Activated CD8-positive, alpha-beta memory T cell treated with anti-CD3 and anti-CD28 coated beads, Interleukin-2, amount 10 ng/mL, durations not matched to agents 7 days and 5 days (primary cell): ENCODE results near the gene LRRC75B. TPM values are rescaled to one million over a fixed set of nuclear protein-coding genes. Genes with fewer than 3 reads are reported as not detected.
"Not testable (repeated sequence)": the region's sequence is repeated elsewhere in the genome, so short reads cannot be mapped to it uniquely, and the experiment has no call there.

Experiments used
- ATAC-seq: fragments of 150-1000 bp; cut with Tn5 transposase; one replicate; pipeline ENCODE4 v1.10.0; 2021; ENCODE audit warnings: moderate library complexity
- CTCF ChIA-PET: fragments of 350-600 bp; sonication (Branson Sonifier 250); formaldehyde crosslinking; loops from one replicate; lab custom pipeline; 2021; ENCODE audit warnings: antibody characterized with exemption; lab: Charles Lee
- DNase-seq: peaks from one replicate; pipeline ENCODE4 v3.0.0-alpha.2; 2020
- H3K27ac Mint-ChIP-seq: one replicate; pipeline ENCODE4 v1.8.0; 2021; ENCODE audit warnings: mild to moderate bottlenecking, mixed read lengths
- H3K27me3 Mint-ChIP-seq: one replicate; pipeline ENCODE4 v1.8.0; 2021; ENCODE audit warnings: mixed read lengths
- H3K36me3 Mint-ChIP-seq: one replicate; pipeline ENCODE4 v1.8.0; 2021; ENCODE audit warnings: mild to moderate bottlenecking, mixed read lengths
- H3K4me1 Mint-ChIP-seq: one replicate; pipeline ENCODE4 v1.8.0; 2021; ENCODE audit warnings: mixed read lengths
- H3K4me3 Mint-ChIP-seq: one replicate; pipeline ENCODE4 v1.8.0; 2021; ENCODE audit warnings: mild to moderate bottlenecking, moderate library complexity, mixed read lengths
- H3K9me3 Mint-ChIP-seq: one replicate; pipeline ENCODE4 v1.8.0; 2022; ENCODE audit warnings: low read depth, mixed read lengths
- total RNA-seq, 2 experiments: library from RNA; stranded (reverse); gene quantifications; one replicate each; pipeline ENCODE4 v1.2.3, GENCODE V29; 2021

The LRRC75B gene
- total RNA-seq, 2 experiments from 2014 or later, result 1.6 to 2.1 TPM

GRCh38 chr22:24567668-24568067, 25.2 kb downstream of the LRRC75B start:
- Mint-ChIP-seq H3K27ac (no peak overlapping the region), H3K36me3 (peaks cover 45% of the 10 kb centered on the region), H3K4me3 (no peak overlapping the region), H3K9me3 (no peaks in the 10 kb centered on the region), H3K27me3 (no peaks in the 10 kb centered on the region), H3K4me1 (peaks cover 31% of the 10 kb centered on the region)
- ATAC-seq (no peak), DNase-seq (no peak)
- CTCF ChIA-PET, result interaction anchor here (1.2 kb wide), 1 partner anchor 10 kb away, joined by 3 read pairs; no protein-coding TSS in a partner anchor

GRCh38 chr22:24566899-24567511, 25.9 kb downstream of the LRRC75B start:
- CTCF ChIA-PET, result interaction anchor here (1.2 kb wide), 1 partner anchor 11 kb away, joined by 3 read pairs; no protein-coding TSS in a partner anchor
- no peaks in the 10 kb centered on the region for H3K9me3 Mint-ChIP-seq
- H3K4me3 Mint-ChIP-seq, result no peak overlapping the region
- no peak overlapping the region for H3K27ac Mint-ChIP-seq
- ATAC-seq (no peak), DNase-seq (no peak)
- H3K4me1 Mint-ChIP-seq, result peaks cover 32% of the 10 kb centered on the region
- H3K36me3 Mint-ChIP-seq, result peaks cover 42% of the 10 kb centered on the region
- H3K27me3 Mint-ChIP-seq, result no peaks in the 10 kb centered on the region

- Mint-ChIP-seq H3K27me3 (no peaks in the 10 kb centered on the region), H3K36me3 (peaks cover 39% of the 10 kb centered on the region), H3K9me3 (no peaks in the 10 kb centered on the region), H3K27ac (no peak overlapping the region), H3K4me3 (no peak overlapping the region), H3K4me1 (peaks cover 39% of the 10 kb centered on the region)
- ATAC-seq (no peak), DNase-seq (no peak)
- CTCF ChIA-PET, result no interaction called here
These were observed 27.8 kb downstream of the LRRC75B start for GRCh38 chr22:24565077-24565476.

GRCh38 chr22:24564376-24565058, 28.4 kb downstream of the LRRC75B start:
- no peak overlapping the region for H3K4me3 Mint-ChIP-seq
- no peaks in the 10 kb centered on the region for H3K27me3 Mint-ChIP-seq
- CTCF ChIA-PET, result interaction anchor here (0.7 to 1.2 kb wide), 2 partner anchors 10 to 28 kb away, joined by 3 read pairs; partner anchors contain the start of gene GUCD1
- DNase-seq, result no peak
- peaks cover 42% of the 10 kb centered on the region for H3K4me1 Mint-ChIP-seq
- no peaks in the 10 kb centered on the region for H3K9me3 Mint-ChIP-seq
- H3K27ac Mint-ChIP-seq, result peak overlapping the region; percentile 52
- no peak for ATAC-seq
- H3K36me3 Mint-ChIP-seq, result peaks cover 40% of the 10 kb centered on the region

- peaks cover 54% of the 10 kb centered on the region for H3K4me1 Mint-ChIP-seq
- H3K9me3 Mint-ChIP-seq, result no peaks in the 10 kb centered on the region
- CTCF ChIA-PET, result interaction anchor here (0.7 to 1.2 kb wide), 2 partner anchors 9 to 1281 kb away, joined by 3 read pairs; partner anchors contain the start of gene GUCD1
- H3K27ac Mint-ChIP-seq, result no peak overlapping the region
- H3K4me3 Mint-ChIP-seq, result no peak overlapping the region
- DNase-seq (no peak), ATAC-seq (no peak)
- H3K36me3 Mint-ChIP-seq, result peaks cover 46% of the 10 kb centered on the region
- no peaks in the 10 kb centered on the region for H3K27me3 Mint-ChIP-seq
These were observed 29.6 kb downstream of the LRRC75B start for GRCh38 chr22:24563246-24563645.

GRCh38 chr22:24559471-24559870, 33.4 kb downstream of the LRRC75B start:
- Mint-ChIP-seq H3K4me3 (no peak overlapping the region), H3K9me3 (no peaks in the 10 kb centered on the region), H3K27ac (no peak overlapping the region), H3K4me1 (peaks cover 58% of the 10 kb centered on the region), H3K36me3 (peaks cover 52% of the 10 kb centered on the region), H3K27me3 (no peaks in the 10 kb centered on the region)
- no peak for DNase-seq
- CTCF ChIA-PET, result interaction anchor here (1.1 kb wide), 2 partner anchors 10 to 13 kb away, joined by 3 read pairs; no protein-coding TSS in a partner anchor
- ATAC-seq, result no peak

GRCh38 chr22:24555165-24556039, 37.5 kb downstream of the LRRC75B start, which contains the start of gene SNRPD3:
Gene SNRPD3 (plus strand): TSS chr22:24555999. CDS start chr22:24557675, 1,676 bp downstream.
- CTCF ChIA-PET, result interaction anchor here (0.7 to 2.7 kb wide), 4 partner anchors 8 to 133 kb away, joined by 3 to 7 read pairs (median 3); no protein-coding TSS in a partner anchor
- peak; percentile 90 for ATAC-seq
- H3K27me3 Mint-ChIP-seq, result no peaks in the 10 kb centered on the region
- H3K9me3 Mint-ChIP-seq, result no peaks in the 10 kb centered on the region
- peak within 1 kb of the TSS; percentile 99 for H3K4me3 Mint-ChIP-seq
- peak within 1 kb of the TSS; percentile 97 for H3K27ac Mint-ChIP-seq
- H3K4me1 Mint-ChIP-seq, result peaks cover 60% of the 10 kb centered on the region
- peaks cover 33% of the 10 kb centered on the region for H3K36me3 Mint-ChIP-seq
- DNase-seq, result peak; percentile 100

GRCh38 chr22:24554313-24555164, 38.3 kb downstream of the LRRC75B start, which contains the start of gene GUCD1:
Gene GUCD1 (minus strand): TSS chr22:24555138. CDS start chr22:24554991, 147 bp downstream.
- Mint-ChIP-seq H3K9me3 (no peaks in the 10 kb centered on the region), H3K36me3 (peaks cover 30% of the 10 kb centered on the region), H3K27me3 (no peaks in the 10 kb centered on the region), H3K27ac (peak within 1 kb of the TSS; percentile 97), H3K4me1 (peaks cover 57% of the 10 kb centered on the region), H3K4me3 (peak within 1 kb of the TSS; percentile 99)
- DNase-seq, result peak; percentile 61
- ATAC-seq, result no peak
- CTCF ChIA-PET, result interaction anchor here (1.5 to 2.7 kb wide), 4 partner anchors 9 to 132 kb away, joined by 3 to 7 read pairs (median 4); no protein-coding TSS in a partner anchor

- ATAC-seq (no peak), DNase-seq (no peak)
- CTCF ChIA-PET, result interaction anchor here (1.4 to 2.7 kb wide), 5 partner anchors 10 to 131 kb away, joined by 3 to 7 read pairs (median 3); no protein-coding TSS in a partner anchor
- Mint-ChIP-seq H3K9me3 (no peaks in the 10 kb centered on the region), H3K36me3 (peaks cover 22% of the 10 kb centered on the region), H3K4me1 (peaks cover 50% of the 10 kb centered on the region), H3K4me3 (peak overlapping the region; percentile 92), H3K27me3 (no peaks in the 10 kb centered on the region), H3K27ac (peak overlapping the region; percentile 90)
These were observed 39.1 kb downstream of the LRRC75B start for GRCh38 chr22:24553597-24554312.

GRCh38 chr22:24552503-24553286, 40.2 kb downstream of the LRRC75B start:
- H3K4me3 Mint-ChIP-seq, result peak overlapping the region; percentile 92
- not testable (repeated sequence) for DNase-seq, H3K27me3 Mint-ChIP-seq, H3K9me3 Mint-ChIP-seq, ATAC-seq
- peak overlapping the region; percentile 90 for H3K27ac Mint-ChIP-seq
- H3K4me1 Mint-ChIP-seq, result peaks cover 40% of the 10 kb centered on the region
- CTCF ChIA-PET, result interaction anchor here (1.4 to 2.7 kb wide), 3 partner anchors 27 to 129 kb away, joined by 3 to 7 read pairs (median 4); no protein-coding TSS in a partner anchor
- H3K36me3 Mint-ChIP-seq, result peaks cover 11% of the 10 kb centered on the region

GRCh38 chr22:24550902-24551435, 41.9 kb downstream of the LRRC75B start:
- Mint-ChIP-seq H3K4me1 (peaks cover 28% of the 10 kb centered on the region), H3K27me3 (no peaks in the 10 kb centered on the region), H3K9me3 (no peaks in the 10 kb centered on the region), H3K4me3 (no peak overlapping the region), H3K36me3 (peaks cover 12% of the 10 kb centered on the region), H3K27ac (peak overlapping the region; percentile 50)
- ATAC-seq, result no peak
- CTCF ChIA-PET, result no interaction called here
- DNase-seq, result no peak
